HepG2 (cell line): ENCODE results near the gene MRPL18. TPM values are rescaled to one million over a fixed set of nuclear protein-coding genes. Genes with fewer than 3 reads are reported as not detected.
A peak's percentile ranks its signal among the peaks of the same experiment; 100 is the strongest.

Source experiments
- CHD2 ChIP-seq: IDR thresholded peaks from 2 replicates; pipeline ENCODE4 v1.6.1; 2011; ENCODE audit warnings: low read depth, low read length, improper control_type of control experiment
- DPF2 ChIP-seq: sonication (generic); formaldehyde crosslinking; IDR thresholded peaks from 2 replicates; pipeline ENCODE4 v1.4.0; 2020; ENCODE audit warnings: mild to moderate bottlenecking, low read depth, missing genetic modification reagents, borderline replicate concordance
- FOXP4 ChIP-seq: sonication (generic); formaldehyde crosslinking; IDR thresholded peaks from 2 replicates; pipeline ENCODE4 v1.4.0; 2020; ENCODE audit warnings: missing genetic modification reagents
- KDM5A ChIP-seq: fragments of 200-600 bp; sonication (generic); IDR thresholded peaks from 2 replicates; pipeline ENCODE4 v1.7.0; 2018; ENCODE audit warnings: antibody characterized with exemption, mild to moderate bottlenecking, low read length, borderline replicate concordance
- KDM6A ChIP-seq: IDR thresholded peaks from 2 replicates; pipeline ENCODE4 v1.6.1; 2016; ENCODE audit warnings: low read depth
- PCBP2 ChIP-seq: fragments of 200-400 bp; formaldehyde crosslinking; optimal IDR thresholded peaks from 2 replicates; pipeline ENCODE3; 2018; ENCODE audit warnings: low read length, low read depth; ENCODE audit not compliant: poor library complexity, severe bottlenecking
- POLR2AphosphoS2 ChIP-seq: IDR thresholded peaks from 2 replicates; pipeline ENCODE4 v1.6.1; 2011; ENCODE audit warnings: low read depth, low read length, improper control_type of control experiment
- SNAPC5 ChIP-seq: sonication (generic); formaldehyde crosslinking; IDR thresholded peaks from 2 replicates; pipeline ENCODE4 v1.8.1; 2023; ENCODE audit warnings: mild to moderate bottlenecking, missing genetic modification reagents, borderline replicate concordance
- ZNF615 ChIP-seq: sonication (generic); formaldehyde crosslinking; IDR thresholded peaks from 2 replicates; pipeline ENCODE4 v1.5.0; 2020; ENCODE audit warnings: mild to moderate bottlenecking, missing genetic modification reagents, borderline replicate concordance
- ZNF781 ChIP-seq: sonication (generic); formaldehyde crosslinking; IDR thresholded peaks from 2 replicates; pipeline ENCODE4 v1.5.1; 2020; ENCODE audit warnings: borderline replicate concordance, mild to moderate bottlenecking, missing genetic modification reagents; ENCODE audit errors: not compliant biosample characterization
- polyA plus RNA-seq, 8 experiments: library from polyadenylated mRNA; depleted of rRNA in 3 of 8; stranded (reverse) in 7 of 8; unstranded in 1 of 8; fragments of >200 nt; fragmentation: Illumina TruSeq in 4 of 8; extraction: Trizol in 4 of 8; gene quantifications; 2 replicates each; pipeline versions ENCODE4 v1.2.1 to v1.2.3, GENCODE V29; 2011 to 2016; ENCODE audit warnings: low read depth in 4 of 8, missing spikeins in 1 of 8, mixed read lengths in 1 of 8; ENCODE audit not compliant: insufficient read depth in 1 of 8
- total RNA-seq, 5 experiments: library from RNA; depleted of rRNA; stranded (reverse); fragments of >200 nt; fragmentation: Illumina TruSeq; extraction: Trizol; gene quantifications; 2 replicates each; pipeline ENCODE4 v1.2.3, GENCODE V29; 2016; ENCODE audit warnings: low read depth in 1 of 5
- TF ChIP-seq, protein P1 (sequence below): sonication (generic); formaldehyde crosslinking; conservative IDR thresholded peaks from 2 replicates; pipeline ENCODE4 v1.8.0; 2022; ENCODE audit warnings: mild to moderate bottlenecking, moderate library complexity, missing genetic modification reagents
- TF ChIP-seq, protein P2 (sequence below): sonication (generic); formaldehyde crosslinking; IDR thresholded peaks from 2 replicates; pipeline ENCODE4 v1.8.0; 2022; ENCODE audit warnings: missing genetic modification reagents, mild to moderate bottlenecking, moderate library complexity, borderline replicate concordance
- TF ChIP-seq, protein P3 (sequence below): sonication (generic); formaldehyde crosslinking; IDR thresholded peaks from 2 replicates; pipeline ENCODE4 v1.8.0; 2022; ENCODE audit warnings: missing genetic modification reagents, mild to moderate bottlenecking, borderline replicate concordance

Gene MRPL18
- total and polyA plus RNA-seq, 2 of the 13 experiments (the other 11 are each of a cell fraction or from before 2014, with no cell fraction given) = 85.6 to 176 TPM

DNA sequence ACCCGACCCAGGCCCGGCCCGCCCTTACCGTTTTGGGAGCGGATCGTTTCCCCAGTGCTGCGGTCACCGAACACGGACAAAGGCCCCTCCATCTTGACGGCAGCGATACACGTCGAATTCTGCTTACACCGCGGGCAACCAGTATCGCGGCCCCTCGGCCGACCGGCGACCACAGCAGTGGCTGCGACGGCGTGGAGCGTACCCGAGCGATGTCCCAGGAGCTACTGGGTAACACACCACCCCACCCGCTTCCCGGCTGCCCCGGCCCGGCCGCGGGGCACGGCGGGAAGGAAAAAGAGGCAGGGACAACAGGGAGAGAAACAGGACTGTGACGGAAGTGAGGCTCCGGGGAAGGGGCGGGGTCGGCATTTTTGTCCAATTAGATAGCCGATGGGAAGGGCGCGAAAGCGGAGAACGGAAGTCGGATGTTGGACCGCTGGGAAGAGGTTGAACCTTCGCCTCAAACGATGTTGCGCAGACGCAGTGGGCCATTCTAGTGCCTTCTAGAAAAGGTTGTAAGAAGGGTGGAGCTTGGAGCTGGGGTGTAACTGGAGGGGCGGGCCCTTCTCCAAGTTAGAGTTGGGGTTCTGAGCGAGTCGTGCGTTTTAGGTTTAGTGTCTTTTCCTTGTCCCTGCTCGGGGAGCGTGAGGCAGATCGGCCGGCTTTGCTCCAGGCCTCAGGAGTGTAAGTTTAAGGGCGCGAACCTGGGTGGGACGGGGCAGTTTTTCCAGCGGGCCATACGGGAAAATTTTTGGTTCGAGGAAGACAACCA lies 704 bp upstream of the MRPL18 start, which contains the start of gene TCP1 (continued):
- TF ChIP-seq ZNF781 (CRISPR knock-in tag) = peak; percentile 94
- TF ChIP-seq, protein P1, sequence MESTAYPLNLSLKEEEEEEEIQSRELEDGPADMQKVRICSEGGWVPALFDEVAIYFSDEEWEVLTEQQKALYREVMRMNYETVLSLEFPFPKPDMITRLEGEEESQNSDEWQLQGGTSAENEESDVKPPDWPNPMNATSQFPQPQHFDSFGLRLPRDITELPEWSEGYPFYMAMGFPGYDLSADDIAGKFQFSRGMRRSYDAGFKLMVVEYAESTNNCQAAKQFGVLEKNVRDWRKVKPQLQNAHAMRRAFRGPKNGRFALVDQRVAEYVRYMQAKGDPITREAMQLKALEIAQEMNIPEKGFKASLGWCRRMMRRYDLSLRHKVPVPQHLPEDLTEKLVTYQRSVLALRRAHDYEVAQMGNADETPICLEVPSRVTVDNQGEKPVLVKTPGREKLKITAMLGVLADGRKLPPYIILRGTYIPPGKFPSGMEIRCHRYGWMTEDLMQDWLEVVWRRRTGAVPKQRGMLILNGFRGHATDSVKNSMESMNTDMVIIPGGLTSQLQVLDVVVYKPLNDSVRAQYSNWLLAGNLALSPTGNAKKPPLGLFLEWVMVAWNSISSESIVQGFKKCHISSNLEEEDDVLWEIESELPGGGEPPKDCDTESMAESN (CRISPR knock-in tag) = peak; percentile 54; the same call in 1 of the 2 replicates
- 0 out of 2 replicates have a peak, but pooled peaks have one; percentile 67 for TF ChIP-seq SNAPC5
- peak; percentile 58 for TF ChIP-seq FOXP4 (CRISPR knock-in tag)
- TF ChIP-seq, protein P2, sequence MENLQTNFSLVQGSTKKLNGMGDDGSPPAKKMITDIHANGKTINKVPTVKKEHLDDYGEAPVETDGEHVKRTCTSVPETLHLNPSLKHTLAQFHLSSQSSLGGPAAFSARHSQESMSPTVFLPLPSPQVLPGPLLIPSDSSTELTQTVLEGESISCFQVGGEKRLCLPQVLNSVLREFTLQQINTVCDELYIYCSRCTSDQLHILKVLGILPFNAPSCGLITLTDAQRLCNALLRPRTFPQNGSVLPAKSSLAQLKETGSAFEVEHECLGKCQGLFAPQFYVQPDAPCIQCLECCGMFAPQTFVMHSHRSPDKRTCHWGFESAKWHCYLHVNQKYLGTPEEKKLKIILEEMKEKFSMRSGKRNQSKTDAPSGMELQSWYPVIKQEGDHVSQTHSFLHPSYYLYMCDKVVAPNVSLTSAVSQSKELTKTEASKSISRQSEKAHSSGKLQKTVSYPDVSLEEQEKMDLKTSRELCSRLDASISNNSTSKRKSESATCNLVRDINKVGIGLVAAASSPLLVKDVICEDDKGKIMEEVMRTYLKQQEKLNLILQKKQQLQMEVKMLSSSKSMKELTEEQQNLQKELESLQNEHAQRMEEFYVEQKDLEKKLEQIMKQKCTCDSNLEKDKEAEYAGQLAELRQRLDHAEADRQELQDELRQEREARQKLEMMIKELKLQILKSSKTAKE (CRISPR knock-in tag) = peak; percentile 48; the same call in 1 of the 2 replicates
- TF ChIP-seq, protein P3, sequence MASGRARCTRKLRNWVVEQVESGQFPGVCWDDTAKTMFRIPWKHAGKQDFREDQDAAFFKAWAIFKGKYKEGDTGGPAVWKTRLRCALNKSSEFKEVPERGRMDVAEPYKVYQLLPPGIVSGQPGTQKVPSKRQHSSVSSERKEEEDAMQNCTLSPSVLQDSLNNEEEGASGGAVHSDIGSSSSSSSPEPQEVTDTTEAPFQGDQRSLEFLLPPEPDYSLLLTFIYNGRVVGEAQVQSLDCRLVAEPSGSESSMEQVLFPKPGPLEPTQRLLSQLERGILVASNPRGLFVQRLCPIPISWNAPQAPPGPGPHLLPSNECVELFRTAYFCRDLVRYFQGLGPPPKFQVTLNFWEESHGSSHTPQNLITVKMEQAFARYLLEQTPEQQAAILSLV = peak; percentile 69
- TF ChIP-seq POLR2AphosphoS2 = no peak
- TF ChIP-seq ZNF615 (CRISPR knock-in tag) = peak; percentile 93
- peak; percentile 36; the same call in 1 of the 2 replicates for TF ChIP-seq KDM6A (CRISPR knock-in tag)
- TF ChIP-seq DPF2 (CRISPR knock-in tag) = no peak
- peak; percentile 88; the same call in 1 of the 2 replicates for TF ChIP-seq KDM5A
- no peak for TF ChIP-seq PCBP2
- peak; percentile 45; the same call in 1 of the 2 replicates for TF ChIP-seq CHD2
